ENCODE results near the gene GRB2.

GRCh38 chr17:75370286-75370915 is 35.1 kb downstream of the GRB2 start:
- TF ChIP-seq GATA2 (IDR thresholded peaks at IDR 0.05; ENCODE audit: low read depth, low read length), result no peak
- no peak for TF ChIP-seq GATA3 (IDR thresholded peaks at IDR 0.05; ENCODE audit: low read depth, low read length)

All from SH-SY5Y (cell line).